ENCODE results near the gene YJU2. TPM values are rescaled to one million over a fixed set of nuclear protein-coding genes. Genes with fewer than 3 reads are reported as not detected.

The YJU2 gene
- polyA plus RNA-seq, 1 donor from 2014 or later: 32.6 TPM

DNA sequence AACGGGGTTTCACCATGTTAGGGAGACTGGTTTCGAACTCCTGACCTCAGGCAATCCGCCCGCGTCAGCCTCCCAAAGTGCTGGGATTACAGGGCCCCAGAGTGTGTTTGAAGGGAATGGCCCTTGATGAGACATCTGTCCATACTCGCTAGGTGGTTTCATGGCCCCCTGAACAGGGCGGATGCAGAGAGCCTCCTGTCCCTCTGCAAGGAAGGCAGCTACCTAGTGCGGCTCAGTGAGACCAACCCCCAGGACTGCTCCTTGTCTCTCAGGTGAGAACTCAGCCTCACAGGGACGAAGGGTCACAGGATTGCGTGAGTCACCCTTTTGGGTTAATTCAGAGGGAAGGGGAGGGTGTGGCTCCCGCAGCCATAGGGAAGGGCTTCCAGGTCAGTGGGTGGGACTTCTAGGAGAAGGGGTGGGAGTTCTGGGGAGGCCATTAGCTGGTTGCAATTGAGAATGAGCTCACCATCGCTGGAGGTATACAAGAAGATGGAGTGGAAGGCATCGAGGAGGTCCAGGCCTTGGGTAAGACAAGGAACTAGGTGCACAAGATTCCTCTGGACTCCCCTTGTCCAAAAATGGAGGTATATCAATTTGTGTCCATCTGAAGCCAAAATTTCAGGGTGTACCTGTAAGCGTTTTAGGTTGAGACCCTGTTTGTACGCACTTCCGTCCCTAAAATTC lies 41.4 kb downstream of the YJU2 start:
- H3K27ac ChIP-seq (ENCODE audit: low read length): no peak overlapping the region
- TF ChIP-seq POLR2AphosphoS5 (IDR thresholded peaks at IDR 0.05) (no peak), SMC3 (conservative IDR thresholded peaks at IDR 0.05; ENCODE audit: poor library complexity) (no peak), EP300 (conservative IDR thresholded peaks at IDR 0.05; ENCODE audit: poor library complexity, severe bottlenecking) (no peak), EZH2 (IDR thresholded peaks at IDR 0.05; ENCODE audit: borderline replicate concordance, insufficient read depth, low read length, poor library complexity, severe bottlenecking) (no peak), RAD21 (conservative IDR thresholded peaks at IDR 0.05) (no peak), MXI1 (conservative IDR thresholded peaks at IDR 0.05; ENCODE audit: poor library complexity, severe bottlenecking) (no peak), TAF1 (IDR thresholded peaks at IDR 0.05; ENCODE audit: low read depth) (no peak)
- TF ChIP-seq, protein P1, sequence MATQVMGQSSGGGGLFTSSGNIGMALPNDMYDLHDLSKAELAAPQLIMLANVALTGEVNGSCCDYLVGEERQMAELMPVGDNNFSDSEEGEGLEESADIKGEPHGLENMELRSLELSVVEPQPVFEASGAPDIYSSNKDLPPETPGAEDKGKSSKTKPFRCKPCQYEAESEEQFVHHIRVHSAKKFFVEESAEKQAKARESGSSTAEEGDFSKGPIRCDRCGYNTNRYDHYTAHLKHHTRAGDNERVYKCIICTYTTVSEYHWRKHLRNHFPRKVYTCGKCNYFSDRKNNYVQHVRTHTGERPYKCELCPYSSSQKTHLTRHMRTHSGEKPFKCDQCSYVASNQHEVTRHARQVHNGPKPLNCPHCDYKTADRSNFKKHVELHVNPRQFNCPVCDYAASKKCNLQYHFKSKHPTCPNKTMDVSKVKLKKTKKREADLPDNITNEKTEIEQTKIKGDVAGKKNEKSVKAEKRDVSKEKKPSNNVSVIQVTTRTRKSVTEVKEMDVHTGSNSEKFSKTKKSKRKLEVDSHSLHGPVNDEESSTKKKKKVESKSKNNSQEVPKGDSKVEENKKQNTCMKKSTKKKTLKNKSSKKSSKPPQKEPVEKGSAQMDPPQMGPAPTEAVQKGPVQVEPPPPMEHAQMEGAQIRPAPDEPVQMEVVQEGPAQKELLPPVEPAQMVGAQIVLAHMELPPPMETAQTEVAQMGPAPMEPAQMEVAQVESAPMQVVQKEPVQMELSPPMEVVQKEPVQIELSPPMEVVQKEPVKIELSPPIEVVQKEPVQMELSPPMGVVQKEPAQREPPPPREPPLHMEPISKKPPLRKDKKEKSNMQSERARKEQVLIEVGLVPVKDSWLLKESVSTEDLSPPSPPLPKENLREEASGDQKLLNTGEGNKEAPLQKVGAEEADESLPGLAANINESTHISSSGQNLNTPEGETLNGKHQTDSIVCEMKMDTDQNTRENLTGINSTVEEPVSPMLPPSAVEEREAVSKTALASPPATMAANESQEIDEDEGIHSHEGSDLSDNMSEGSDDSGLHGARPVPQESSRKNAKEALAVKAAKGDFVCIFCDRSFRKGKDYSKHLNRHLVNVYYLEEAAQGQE (IDR thresholded peaks at IDR 0.05; ENCODE audit: borderline replicate concordance): no peak
- TF ChIP-seq, protein P2, sequence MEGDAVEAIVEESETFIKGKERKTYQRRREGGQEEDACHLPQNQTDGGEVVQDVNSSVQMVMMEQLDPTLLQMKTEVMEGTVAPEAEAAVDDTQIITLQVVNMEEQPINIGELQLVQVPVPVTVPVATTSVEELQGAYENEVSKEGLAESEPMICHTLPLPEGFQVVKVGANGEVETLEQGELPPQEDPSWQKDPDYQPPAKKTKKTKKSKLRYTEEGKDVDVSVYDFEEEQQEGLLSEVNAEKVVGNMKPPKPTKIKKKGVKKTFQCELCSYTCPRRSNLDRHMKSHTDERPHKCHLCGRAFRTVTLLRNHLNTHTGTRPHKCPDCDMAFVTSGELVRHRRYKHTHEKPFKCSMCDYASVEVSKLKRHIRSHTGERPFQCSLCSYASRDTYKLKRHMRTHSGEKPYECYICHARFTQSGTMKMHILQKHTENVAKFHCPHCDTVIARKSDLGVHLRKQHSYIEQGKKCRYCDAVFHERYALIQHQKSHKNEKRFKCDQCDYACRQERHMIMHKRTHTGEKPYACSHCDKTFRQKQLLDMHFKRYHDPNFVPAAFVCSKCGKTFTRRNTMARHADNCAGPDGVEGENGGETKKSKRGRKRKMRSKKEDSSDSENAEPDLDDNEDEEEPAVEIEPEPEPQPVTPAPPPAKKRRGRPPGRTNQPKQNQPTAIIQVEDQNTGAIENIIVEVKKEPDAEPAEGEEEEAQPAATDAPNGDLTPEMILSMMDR (IDR thresholded peaks at IDR 0.05; ENCODE audit: poor library complexity, severe bottlenecking): no peak

GRCh38 chr19:4291184-4291732 lies 44.4 kb downstream of the YJU2 start:
- H3K36me3 ChIP-seq (ENCODE audit: insufficient read depth, low read length): no peaks in the 10 kb centered on the region
- no peaks in the 10 kb centered on the region for H3K79me2 ChIP-seq (replicated peaks; ENCODE audit: insufficient read depth, low read length)
- TF ChIP-seq POLR2AphosphoS5 (IDR thresholded peaks at IDR 0.05): no peak
- no peak for TF ChIP-seq EZH2 (IDR thresholded peaks at IDR 0.05; ENCODE audit: borderline replicate concordance, insufficient read depth, low read length, poor library complexity, severe bottlenecking)
- TF ChIP-seq RAD21 (conservative IDR thresholded peaks at IDR 0.05): no peak
- TF ChIP-seq SMC3 (conservative IDR thresholded peaks at IDR 0.05; ENCODE audit: poor library complexity): no peak
- TF ChIP-seq, protein P2 (IDR thresholded peaks at IDR 0.05; ENCODE audit: poor library complexity, severe bottlenecking): no peak
- no peak for TF ChIP-seq TAF1 (IDR thresholded peaks at IDR 0.05; ENCODE audit: low read depth)
- TF ChIP-seq, protein P1 (IDR thresholded peaks at IDR 0.05; ENCODE audit: borderline replicate concordance): no peak
- no peak for TF ChIP-seq EP300 (conservative IDR thresholded peaks at IDR 0.05; ENCODE audit: poor library complexity, severe bottlenecking)
- TF ChIP-seq MXI1 (conservative IDR thresholded peaks at IDR 0.05; ENCODE audit: poor library complexity, severe bottlenecking): no peak
- no peaks in the 10 kb centered on the region for H3K9me2 ChIP-seq (ENCODE audit: insufficient read depth, low read length)
- no peak overlapping the region for H3K4me2 ChIP-seq (ENCODE audit: low read length)
- H4K20me1 ChIP-seq (ENCODE audit: insufficient read depth): no peaks in the 10 kb centered on the region
- no peaks in the 10 kb centered on the region for H3K9me3 ChIP-seq (ENCODE audit: low read length)
- H3K9ac ChIP-seq (ENCODE audit: low read length): no peak overlapping the region
- H3K27me3 ChIP-seq (ENCODE audit: insufficient read depth, low read depth, low read length): no peaks in the 10 kb centered on the region
- no peak overlapping the region for H3K27ac ChIP-seq (ENCODE audit: low read length)
- no peak overlapping the region for H3K4me3 ChIP-seq (ENCODE audit: low read length)
- H2AFZ ChIP-seq (ENCODE audit: low read depth, low read length): no peak overlapping the region
- H3F3A ChIP-seq (ENCODE audit: insufficient read depth, low read length, poor library complexity, severe bottlenecking): no peaks in the 10 kb centered on the region

More for the DNA sequence above, 41.4 kb downstream of the YJU2 start:
- Histone ChIP-seq H3F3A (ENCODE audit: insufficient read depth, low read length, poor library complexity, severe bottlenecking) (no peaks in the 10 kb centered on the region), H3K9me2 (ENCODE audit: insufficient read depth, low read length) (no peaks in the 10 kb centered on the region), H2AFZ (ENCODE audit: low read depth, low read length) (no peak overlapping the region), H4K20me1 (ENCODE audit: insufficient read depth) (no peaks in the 10 kb centered on the region), H3K79me2 (replicated peaks; ENCODE audit: insufficient read depth, low read length) (no peaks in the 10 kb centered on the region), H3K27me3 (ENCODE audit: insufficient read depth, low read depth, low read length) (no peaks in the 10 kb centered on the region), H3K9ac (ENCODE audit: low read length) (no peak overlapping the region), H3K36me3 (ENCODE audit: insufficient read depth, low read length) (no peaks in the 10 kb centered on the region), H3K4me2 (ENCODE audit: low read length) (no peak overlapping the region), H3K9me3 (ENCODE audit: low read length) (no peaks in the 10 kb centered on the region), H3K4me3 (ENCODE audit: low read length) (no peak overlapping the region)
